ENCODE data around the gene AQP12A.

AQP12A gene

GRCh38 chr2:240701091-240701735, 9.5 kb downstream of the AQP12A start:
- no peak overlapping the region for H3K4me3 ChIP-seq (ENCODE audit: control insufficient read depth, low read depth, low read length)
- no peak for TF ChIP-seq CTCF (conservative IDR thresholded peaks at IDR 0.05; ENCODE audit: control insufficient read depth, insufficient read depth, low read depth, low read length)
- no peak for DNase-seq (ENCODE audit: low read depth)

GRCh38 chr2:240701736-240702639, 10.3 kb downstream of the AQP12A start:
- no peak for TF ChIP-seq CTCF (conservative IDR thresholded peaks at IDR 0.05; ENCODE audit: control insufficient read depth, insufficient read depth, low read depth, low read length)
- no peak overlapping the region for H3K4me3 ChIP-seq (ENCODE audit: control insufficient read depth, low read depth, low read length)
- no peak for DNase-seq (ENCODE audit: low read depth)

- DNase-seq (ENCODE audit: low read depth) = no peak
- TF ChIP-seq CTCF (conservative IDR thresholded peaks at IDR 0.05; ENCODE audit: control insufficient read depth, insufficient read depth, low read depth, low read length) = no peak
- no peak overlapping the region for H3K4me3 ChIP-seq (ENCODE audit: control insufficient read depth, low read depth, low read length)
These were observed 11.0 kb downstream of the AQP12A start for GRCh38 chr2:240702640-240703011.

GRCh38 chr2:240703417-240704341, 12.0 kb downstream of the AQP12A start:
- DNase-seq (ENCODE audit: low read depth) = no peak
- no peak overlapping the region for H3K4me3 ChIP-seq (ENCODE audit: control insufficient read depth, low read depth, low read length)
- no peak for TF ChIP-seq CTCF (conservative IDR thresholded peaks at IDR 0.05; ENCODE audit: control insufficient read depth, insufficient read depth, low read depth, low read length)

- no peak overlapping the region for H3K4me3 ChIP-seq (ENCODE audit: control insufficient read depth, low read depth, low read length)
- DNase-seq (ENCODE audit: low read depth) = no peak
- no peak for TF ChIP-seq CTCF (conservative IDR thresholded peaks at IDR 0.05; ENCODE audit: control insufficient read depth, insufficient read depth, low read depth, low read length)
These were observed 13.0 kb downstream of the AQP12A start for GRCh38 chr2:240704651-240705050.

GRCh38 chr2:240705204-240705791, 13.6 kb downstream of the AQP12A start:
- no peak for DNase-seq (ENCODE audit: low read depth)
- no peak overlapping the region for H3K4me3 ChIP-seq (ENCODE audit: control insufficient read depth, low read depth, low read length)
- no peak for TF ChIP-seq CTCF (conservative IDR thresholded peaks at IDR 0.05; ENCODE audit: control insufficient read depth, insufficient read depth, low read depth, low read length)

Measured in fibroblast of mammary gland (primary cell).